Measurements from ENCODE around the gene FN3KRP.

FN3KRP gene

GRCh38 chr17:82687871-82688270, 28.6 kb upstream of the FN3KRP start:
- no peak for DNase-seq (ENCODE audit: low spot score)

- no peak for DNase-seq (ENCODE audit: low spot score)
Observed at GRCh38 chr17:82689077-82689476, 27.4 kb upstream of the FN3KRP start.

GRCh38 chr17:82690786-82691489, 25.6 kb upstream of the FN3KRP start:
- DNase-seq (ENCODE audit: low spot score): no peak

- no peak for DNase-seq (ENCODE audit: low spot score)
Observed at GRCh38 chr17:82691714-82692113, 24.8 kb upstream of the FN3KRP start.

GRCh38 chr17:82692268-82692667, 24.2 kb upstream of the FN3KRP start:
- DNase-seq (ENCODE audit: low spot score): no peak

GRCh38 chr17:82693168-82693867, 23.2 kb upstream of the FN3KRP start:
- no peak for DNase-seq (ENCODE audit: low spot score)

GRCh38 chr17:82694647-82695046, 21.9 kb upstream of the FN3KRP start:
- DNase-seq (ENCODE audit: low spot score): no peak

GRCh38 chr17:82696259-82696658, 20.2 kb upstream of the FN3KRP start:
- DNase-seq (ENCODE audit: low spot score): no peak

- no peak for DNase-seq (ENCODE audit: low spot score)
Observed at GRCh38 chr17:82696916-82697807, 19.3 kb upstream of the FN3KRP start.

GRCh38 chr17:82697808-82698064, 18.8 kb upstream of the FN3KRP start:
- no peak for DNase-seq (ENCODE audit: low spot score)

- DNase-seq (ENCODE audit: low spot score): peak; percentile 99
Observed at GRCh38 chr17:82698065-82698973, 18.2 kb upstream of the FN3KRP start, which contains the start of gene RAB40B. Gene RAB40B, minus strand, starts transcription at chr17:82698698. Its CDS starts 102 bp downstream, at chr17:82698596.

- no peak for DNase-seq (ENCODE audit: low spot score)
Observed at GRCh38 chr17:82698974-82699442, 17.5 kb upstream of the FN3KRP start.

- DNase-seq (ENCODE audit: low spot score): no peak
Observed at GRCh38 chr17:82699551-82699950, 17.0 kb upstream of the FN3KRP start.

GRCh38 chr17:82702231-82702927, 14.1 kb upstream of the FN3KRP start:
- no peak for DNase-seq (ENCODE audit: low spot score)

- no peak for DNase-seq (ENCODE audit: low spot score)
Observed at GRCh38 chr17:82703036-82703745, 13.3 kb upstream of the FN3KRP start.

GRCh38 chr17:82703935-82704865, 12.3 kb upstream of the FN3KRP start:
- DNase-seq (ENCODE audit: low spot score): no peak

- no peak for DNase-seq (ENCODE audit: low spot score)
Observed at GRCh38 chr17:82704886-82705285, 11.6 kb upstream of the FN3KRP start.

GRCh38 chr17:82705756-82706155, 10.8 kb upstream of the FN3KRP start:
- no peak for DNase-seq (ENCODE audit: low spot score)

- DNase-seq (ENCODE audit: low spot score): no peak
Observed at GRCh38 chr17:82709024-82709675, 7.4 kb upstream of the FN3KRP start.
